ENCODE data around the gene AFTPH.

DNA sequence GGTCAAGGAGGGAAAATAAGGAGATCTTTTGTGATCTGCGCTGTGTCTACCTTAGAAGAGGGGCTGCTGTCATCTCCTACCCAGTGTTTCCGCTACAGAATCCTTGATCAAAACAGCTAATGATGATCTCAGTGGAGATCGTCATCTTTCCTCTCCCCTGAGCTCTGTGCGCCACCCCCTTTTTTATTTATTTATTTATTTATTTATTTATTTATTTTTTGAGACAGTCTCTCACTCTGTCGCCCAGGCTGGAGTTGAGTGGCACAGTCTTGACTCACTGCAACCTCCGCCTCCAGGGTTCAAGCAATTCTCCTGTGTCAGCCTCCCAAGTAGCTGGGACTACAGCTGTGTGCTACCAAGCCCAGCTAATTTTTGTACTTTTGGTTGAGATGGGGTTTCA lies 74.1 kb downstream of the AFTPH start:
- TF ChIP-seq CTCF (IDR thresholded peaks at IDR 0.05) (no peak), POLR2A (IDR thresholded peaks at IDR 0.05) (no peak)

All from right lobe of liver (tissue), 4 donors.